ENCODE data around the gene MYO18A.
A peak's percentile ranks its signal among the peaks of the same experiment; 100 is the strongest.

MYO18A gene

GRCh38 chr17:29158488-29159275 is 21.5 kb downstream of the MYO18A start:
- Histone ChIP-seq H3K9ac (ENCODE audit: low read length) (no peak overlapping the region), H3K27me3 (ENCODE audit: control insufficient read depth, insufficient read depth, low read length) (no peaks in the 10 kb centered on the region), H3K27ac (ENCODE audit: low read depth, low read length) (no peak overlapping the region), H3K36me3 (ENCODE audit: control insufficient read depth, insufficient read depth, low read length) (no peaks in the 10 kb centered on the region), H3K4me3 (ENCODE audit: low read length) (no peak overlapping the region), H3K4me1 (ENCODE audit: control insufficient read depth, insufficient read depth, low read length) (peaks cover 5% of the 10 kb centered on the region)

- Histone ChIP-seq H3K9ac (ENCODE audit: low read length) (no peak overlapping the region), H3K36me3 (ENCODE audit: control insufficient read depth, insufficient read depth, low read length) (no peaks in the 10 kb centered on the region), H3K27me3 (ENCODE audit: control insufficient read depth, insufficient read depth, low read length) (no peaks in the 10 kb centered on the region), H3K27ac (ENCODE audit: low read depth, low read length) (no peak overlapping the region), H3K4me1 (ENCODE audit: control insufficient read depth, insufficient read depth, low read length) (peaks cover 5% of the 10 kb centered on the region), H3K4me3 (ENCODE audit: low read length) (no peak overlapping the region)
Measured at GRCh38 chr17:29158096-29158487, 22.1 kb downstream of the MYO18A start.

- Histone ChIP-seq H3K4me3 (ENCODE audit: low read length) (no peak overlapping the region), H3K9ac (ENCODE audit: low read length) (no peak overlapping the region), H3K27me3 (ENCODE audit: control insufficient read depth, insufficient read depth, low read length) (no peaks in the 10 kb centered on the region), H3K36me3 (ENCODE audit: control insufficient read depth, insufficient read depth, low read length) (no peaks in the 10 kb centered on the region), H3K4me1 (ENCODE audit: control insufficient read depth, insufficient read depth, low read length) (peaks cover 5% of the 10 kb centered on the region), H3K27ac (ENCODE audit: low read depth, low read length) (no peak overlapping the region)
Measured at GRCh38 chr17:29157310-29157709, 22.9 kb downstream of the MYO18A start.

GRCh38 chr17:29156781-29157180 is 23.4 kb downstream of the MYO18A start:
- Histone ChIP-seq H3K27ac (ENCODE audit: low read depth, low read length) (peak overlapping the region; percentile 11), H3K4me1 (ENCODE audit: control insufficient read depth, insufficient read depth, low read length) (peaks cover 5% of the 10 kb centered on the region), H3K4me3 (ENCODE audit: low read length) (no peak overlapping the region), H3K9ac (ENCODE audit: low read length) (no peak overlapping the region), H3K27me3 (ENCODE audit: control insufficient read depth, insufficient read depth, low read length) (no peaks in the 10 kb centered on the region), H3K36me3 (ENCODE audit: control insufficient read depth, insufficient read depth, low read length) (no peaks in the 10 kb centered on the region)

- Histone ChIP-seq H3K36me3 (ENCODE audit: control insufficient read depth, insufficient read depth, low read length) (no peaks in the 10 kb centered on the region), H3K27me3 (ENCODE audit: control insufficient read depth, insufficient read depth, low read length) (no peaks in the 10 kb centered on the region), H3K27ac (ENCODE audit: low read depth, low read length) (peak overlapping the region; percentile 4), H3K4me3 (ENCODE audit: low read length) (no peak overlapping the region), H3K9ac (ENCODE audit: low read length) (no peak overlapping the region), H3K4me1 (ENCODE audit: control insufficient read depth, insufficient read depth, low read length) (peaks cover 5% of the 10 kb centered on the region)
Measured at GRCh38 chr17:29155966-29156338, 24.2 kb downstream of the MYO18A start.

- Histone ChIP-seq H3K27ac (ENCODE audit: low read depth, low read length) (peak overlapping the region; percentile 4), H3K9ac (ENCODE audit: low read length) (no peak overlapping the region), H3K27me3 (ENCODE audit: control insufficient read depth, insufficient read depth, low read length) (no peaks in the 10 kb centered on the region), H3K4me3 (ENCODE audit: low read length) (no peak overlapping the region), H3K36me3 (ENCODE audit: control insufficient read depth, insufficient read depth, low read length) (no peaks in the 10 kb centered on the region), H3K4me1 (ENCODE audit: control insufficient read depth, insufficient read depth, low read length) (peaks cover 5% of the 10 kb centered on the region)
Measured at GRCh38 chr17:29155227-29155965, 24.8 kb downstream of the MYO18A start.

- H3K27ac ChIP-seq (ENCODE audit: low read depth, low read length) = no peak overlapping the region
Measured at GRCh38 chr17:29154516-29155226, 25.5 kb downstream of the MYO18A start.

GRCh38 chr17:29151567-29151966 is 28.6 kb downstream of the MYO18A start:
- Histone ChIP-seq H3K27ac (ENCODE audit: low read depth, low read length) (no peak overlapping the region), H3K4me3 (ENCODE audit: low read length) (no peak overlapping the region), H3K4me1 (ENCODE audit: control insufficient read depth, insufficient read depth, low read length) (peaks cover 16% of the 10 kb centered on the region), H3K9ac (ENCODE audit: low read length) (no peak overlapping the region), H3K27me3 (ENCODE audit: control insufficient read depth, insufficient read depth, low read length) (no peaks in the 10 kb centered on the region), H3K36me3 (ENCODE audit: control insufficient read depth, insufficient read depth, low read length) (no peaks in the 10 kb centered on the region)

More at GRCh38 chr17:29154516-29155226, 25.5 kb downstream of the MYO18A start:
- Histone ChIP-seq H3K9ac (ENCODE audit: low read length) (peak overlapping the region; percentile 4), H3K4me3 (ENCODE audit: low read length) (no peak overlapping the region), H3K36me3 (ENCODE audit: control insufficient read depth, insufficient read depth, low read length) (no peaks in the 10 kb centered on the region), H3K4me1 (ENCODE audit: control insufficient read depth, insufficient read depth, low read length) (peaks cover 5% of the 10 kb centered on the region), H3K27me3 (ENCODE audit: control insufficient read depth, insufficient read depth, low read length) (no peaks in the 10 kb centered on the region)

GRCh38 chr17:29150161-29150560 is 30.0 kb downstream of the MYO18A start:
- no peaks in the 10 kb centered on the region for H3K36me3 ChIP-seq (ENCODE audit: control insufficient read depth, insufficient read depth, low read length)
- H3K9ac ChIP-seq (ENCODE audit: low read length) = no peak overlapping the region
- no peak overlapping the region for H3K4me3 ChIP-seq (ENCODE audit: low read length)
- H3K27ac ChIP-seq (ENCODE audit: low read depth, low read length) = no peak overlapping the region
- no peaks in the 10 kb centered on the region for H3K27me3 ChIP-seq (ENCODE audit: control insufficient read depth, insufficient read depth, low read length)
- peaks cover 11% of the 10 kb centered on the region for H3K4me1 ChIP-seq (ENCODE audit: control insufficient read depth, insufficient read depth, low read length)

GRCh38 chr17:29149431-29150064 is 30.6 kb downstream of the MYO18A start:
- peak overlapping the region; percentile 75 for H3K27ac ChIP-seq (ENCODE audit: low read depth, low read length)
- peak overlapping the region; percentile 13 for H3K9ac ChIP-seq (ENCODE audit: low read length)
- no peaks in the 10 kb centered on the region for H3K27me3 ChIP-seq (ENCODE audit: control insufficient read depth, insufficient read depth, low read length)
- peak overlapping the region; percentile 77 for H3K4me3 ChIP-seq (ENCODE audit: low read length)
- H3K36me3 ChIP-seq (ENCODE audit: control insufficient read depth, insufficient read depth, low read length) = no peaks in the 10 kb centered on the region
- peaks cover 13% of the 10 kb centered on the region for H3K4me1 ChIP-seq (ENCODE audit: control insufficient read depth, insufficient read depth, low read length)

GRCh38 chr17:29148790-29149430 is 31.3 kb downstream of the MYO18A start:
- peak overlapping the region; percentile 77 for H3K4me3 ChIP-seq (ENCODE audit: low read length)
- H3K36me3 ChIP-seq (ENCODE audit: control insufficient read depth, insufficient read depth, low read length) = no peaks in the 10 kb centered on the region
- no peaks in the 10 kb centered on the region for H3K27me3 ChIP-seq (ENCODE audit: control insufficient read depth, insufficient read depth, low read length)
- H3K9ac ChIP-seq (ENCODE audit: low read length) = peak overlapping the region; percentile 67
- peak overlapping the region; percentile 89 for H3K27ac ChIP-seq (ENCODE audit: low read depth, low read length)
- peaks cover 13% of the 10 kb centered on the region for H3K4me1 ChIP-seq (ENCODE audit: control insufficient read depth, insufficient read depth, low read length)

Data from rectal smooth muscle tissue (tissue), 1 donor.